Peyer's patch (tissue), 4 donors: ENCODE data around the gene TTL.

Source experiments
- CTCF ChIP-seq, 6 experiments: fragments of 450-650 bp in 4 of 6; fragments of 200-600 bp in 2 of 6; sonication (generic) in 1 of 6; IDR thresholded peaks; one replicate each; pipeline ENCODE4 v1.5.1; 2017 to 2019; ENCODE audit warnings: antibody characterized with exemption in 6 of 6, mild to moderate bottlenecking in 3 of 6, moderate library complexity in 1 of 6
- POLR2A ChIP-seq, 2 donors: fragments of 450-650 bp; IDR thresholded peaks; one replicate each; pipeline ENCODE4 v1.5.1; 2017; ENCODE audit warnings: antibody characterized with exemption in 2 of 2, mild to moderate bottlenecking in 2 of 2, moderate library complexity in 2 of 2

GRCh38 chr2:112459372-112459771, 22.6 kb upstream of the TTL start:
- TF ChIP-seq CTCF (IDR thresholded peaks at IDR 0.05) (no peak), POLR2A (IDR thresholded peaks at IDR 0.05) (no peak)
